GM12865 (cell line): ENCODE results near the gene NPEPL1.
"Not testable (repeated sequence)": the region's sequence is repeated elsewhere in the genome, so short reads cannot be mapped to it uniquely, and the experiment has no call there.

Source experiments
- DNase-seq: peaks from one replicate; pipeline ENCODE4 v3.0.0; 2010; ENCODE audit warnings: low read depth
- H3K4me3 ChIP-seq: 2 replicates; pipeline ENCODE4 v1.5.1; 2011; ENCODE audit warnings: mild to moderate bottlenecking, low read depth, low read length, control low read depth
- TF ChIP-seq, protein P1 (sequence below): IDR thresholded peaks from 2 replicates; pipeline ENCODE4 v1.5.1; 2011; ENCODE audit warnings: low read length, control low read depth, low read depth, inconsistent platforms; ENCODE audit not compliant: insufficient read depth; ENCODE audit errors: missing control alignments

Gene NPEPL1

DNA sequence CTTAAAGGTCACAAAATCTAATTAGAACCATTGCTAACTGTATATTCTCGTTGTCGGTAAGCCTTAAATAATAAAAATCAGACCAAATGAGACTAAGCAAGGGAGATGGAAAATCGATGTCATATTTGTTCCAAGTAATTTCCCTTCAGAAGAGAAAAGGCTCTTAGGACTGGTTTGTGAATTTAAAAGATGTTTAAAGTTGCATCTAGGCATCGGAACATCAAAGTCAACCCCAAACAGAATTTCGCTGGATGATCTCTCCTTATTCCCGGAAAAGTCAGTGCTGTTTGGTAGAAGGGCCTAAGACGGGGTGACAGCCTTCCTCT is 63.8 kb downstream of the NPEPL1 start:
- H3K4me3 ChIP-seq: no peak overlapping the region
- no peak for DNase-seq
- TF ChIP-seq, protein P1, sequence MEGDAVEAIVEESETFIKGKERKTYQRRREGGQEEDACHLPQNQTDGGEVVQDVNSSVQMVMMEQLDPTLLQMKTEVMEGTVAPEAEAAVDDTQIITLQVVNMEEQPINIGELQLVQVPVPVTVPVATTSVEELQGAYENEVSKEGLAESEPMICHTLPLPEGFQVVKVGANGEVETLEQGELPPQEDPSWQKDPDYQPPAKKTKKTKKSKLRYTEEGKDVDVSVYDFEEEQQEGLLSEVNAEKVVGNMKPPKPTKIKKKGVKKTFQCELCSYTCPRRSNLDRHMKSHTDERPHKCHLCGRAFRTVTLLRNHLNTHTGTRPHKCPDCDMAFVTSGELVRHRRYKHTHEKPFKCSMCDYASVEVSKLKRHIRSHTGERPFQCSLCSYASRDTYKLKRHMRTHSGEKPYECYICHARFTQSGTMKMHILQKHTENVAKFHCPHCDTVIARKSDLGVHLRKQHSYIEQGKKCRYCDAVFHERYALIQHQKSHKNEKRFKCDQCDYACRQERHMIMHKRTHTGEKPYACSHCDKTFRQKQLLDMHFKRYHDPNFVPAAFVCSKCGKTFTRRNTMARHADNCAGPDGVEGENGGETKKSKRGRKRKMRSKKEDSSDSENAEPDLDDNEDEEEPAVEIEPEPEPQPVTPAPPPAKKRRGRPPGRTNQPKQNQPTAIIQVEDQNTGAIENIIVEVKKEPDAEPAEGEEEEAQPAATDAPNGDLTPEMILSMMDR: no peak

DNA sequence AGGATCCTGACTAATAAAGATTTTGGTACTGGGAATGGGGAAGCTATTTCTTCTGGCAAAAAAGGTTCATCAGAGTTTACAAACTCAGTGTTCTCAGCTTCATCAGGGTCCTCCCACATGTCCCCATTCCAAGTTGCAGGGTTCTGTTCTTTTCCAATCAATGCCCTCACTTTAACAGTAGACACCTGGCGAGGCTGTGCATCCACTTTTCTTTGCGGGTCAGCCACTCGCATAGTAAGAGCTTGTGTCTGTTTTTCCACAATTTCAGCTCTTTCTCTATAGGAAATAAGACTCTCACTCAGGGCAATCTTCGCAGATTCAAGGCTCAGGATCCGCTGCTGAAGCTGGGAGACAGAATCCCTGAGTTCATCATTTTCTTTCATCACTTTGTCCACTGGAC is 65.0 kb downstream of the NPEPL1 start:
- H3K4me3 ChIP-seq, DNase-seq: not testable (repeated sequence)

DNA sequence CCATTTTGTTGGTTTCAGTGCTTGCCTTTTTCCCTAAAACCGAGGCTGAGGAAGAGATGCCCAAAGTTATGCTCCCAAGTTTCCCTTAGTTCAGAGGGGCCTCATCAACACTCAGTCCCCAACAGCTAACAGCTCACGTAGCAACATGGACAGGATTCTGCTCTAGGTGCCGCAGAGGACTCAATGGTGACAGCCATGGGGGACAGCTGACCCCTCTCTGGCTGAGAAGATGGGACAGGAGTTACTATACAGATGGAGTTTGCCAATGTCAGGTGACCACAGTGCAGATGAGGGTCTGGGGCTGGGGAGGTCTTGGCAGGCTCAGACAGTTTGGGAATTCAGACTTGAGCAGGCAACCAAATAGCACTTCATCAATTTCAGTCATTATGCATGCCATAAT is 67.3 kb downstream of the NPEPL1 start:
- no peak overlapping the region for H3K4me3 ChIP-seq
- TF ChIP-seq, protein P1: no peak
- no peak for DNase-seq

DNA sequence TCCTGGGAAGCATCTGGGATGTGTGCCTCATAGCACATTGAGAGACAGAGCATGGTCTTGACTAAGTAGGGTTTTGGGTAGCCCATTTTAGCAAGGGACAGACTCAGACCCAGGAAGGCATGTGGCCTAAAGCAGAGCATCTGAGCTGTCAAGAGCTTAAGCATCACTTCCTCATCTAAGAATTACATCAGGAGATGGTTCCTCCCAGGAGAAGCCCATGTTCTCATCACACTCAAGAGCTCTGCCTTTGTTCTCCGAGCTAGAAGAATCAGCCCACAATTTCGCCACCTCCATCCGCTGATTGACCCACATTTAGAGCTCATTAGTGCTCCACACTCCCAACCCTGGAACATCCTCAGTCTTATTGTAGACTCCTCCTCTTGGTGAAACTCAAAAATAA is 68.3 kb downstream of the NPEPL1 start:
- H3K4me3 ChIP-seq: no peak overlapping the region
- TF ChIP-seq, protein P1: no peak
- DNase-seq: no peak

DNA sequence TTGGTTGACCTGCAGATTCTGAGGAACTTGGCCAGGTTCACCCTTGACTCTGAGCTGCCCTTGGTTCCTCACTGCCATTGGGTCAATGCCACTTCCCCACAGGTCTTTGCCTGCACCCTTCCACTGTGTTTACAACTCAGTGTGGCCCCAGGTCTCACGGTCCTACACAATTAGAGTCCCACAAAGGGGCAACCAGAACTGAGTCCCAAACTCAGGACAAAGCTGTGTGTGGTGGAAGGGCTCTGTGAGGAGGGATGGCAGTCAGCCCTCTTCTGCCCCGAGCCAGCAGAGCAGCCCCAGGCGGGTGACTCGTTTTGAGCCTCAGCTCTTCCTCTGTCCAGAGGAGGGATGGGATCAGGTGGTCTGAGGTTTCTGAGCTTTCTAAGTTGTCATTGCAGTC is 69.5 kb downstream of the NPEPL1 start:
- no peak overlapping the region for H3K4me3 ChIP-seq

DNA sequence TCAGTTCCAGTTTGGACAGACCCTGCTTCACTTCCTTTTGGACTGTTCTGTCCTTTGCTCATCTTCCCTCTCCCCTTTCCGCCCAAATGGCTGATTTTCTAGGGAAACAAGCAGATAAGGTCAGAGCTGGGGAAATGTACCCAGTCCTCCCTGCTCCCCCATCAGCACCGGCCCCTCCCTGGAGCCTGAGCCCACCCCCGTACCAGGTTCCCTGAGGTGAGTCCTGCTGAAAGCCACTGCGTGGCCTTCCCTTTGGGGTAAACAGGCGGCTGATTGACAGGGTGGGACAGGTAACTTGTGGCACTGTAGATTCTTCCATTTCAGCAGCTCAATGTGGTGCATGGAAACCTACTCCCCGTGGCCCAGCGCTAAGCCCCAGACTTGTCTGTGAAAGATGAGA is 70.5 kb downstream of the NPEPL1 start:
- no peak for DNase-seq
- no peak overlapping the region for H3K4me3 ChIP-seq
- TF ChIP-seq, protein P1: no peak

More for the DNA sequence above, 69.5 kb downstream of the NPEPL1 start:
- TF ChIP-seq, protein P1: no peak
- no peak for DNase-seq
